H1 (cell line): Measurements from ENCODE around the gene C19orf12. TPM values are rescaled to one million over a fixed set of nuclear protein-coding genes. Genes with fewer than 3 reads are reported as not detected.

Experiments
- CHD7 ChIP-seq: fragments of 300-600 bp; sonication (generic); IDR thresholded peaks from 2 replicates; pipeline ENCODE4 v1.7.1; 2012; ENCODE audit warnings: low read length, moderate library complexity, mild to moderate bottlenecking, inconsistent platforms; ENCODE audit not compliant: insufficient replicate concordance
- GTF2F1 ChIP-seq: IDR thresholded peaks from 2 replicates; pipeline ENCODE4 v1.6.1; 2012; ENCODE audit warnings: low read depth, low read length, improper control_type of control experiment, borderline replicate concordance
- POLR2AphosphoS5 ChIP-seq: IDR thresholded peaks from 2 replicates; pipeline ENCODE4 v1.6.1; 2011; ENCODE audit warnings: low read depth, low read length
- SP2 ChIP-seq: IDR thresholded peaks from 2 replicates; pipeline ENCODE4 v1.6.1; 2012; ENCODE audit warnings: mild to moderate bottlenecking, low read length, inconsistent platforms
- polyA plus RNA-seq, 7 experiments: library from polyadenylated mRNA; depleted of rRNA in 3 of 7; stranded (reverse) in 5 of 7; unstranded in 2 of 7; fragments of >200 nt in 5 of 7; fragments of 200-250 nt in 2 of 7; gene quantifications; 1 replicate in 5 of 7; 2 replicates in 1 of 7; 4 replicates in 1 of 7; pipeline versions ENCODE4 v1.2.1 to v1.2.3, GENCODE V29; 2011 to 2013; ENCODE audit warnings: missing spikeins in 2 of 7, mixed read lengths in 2 of 7
- total RNA-seq: library from RNA; stranded (reverse); fragmentation: NEBNext Ultra II Directional; extraction: Animal tissue kit (Norgen Biotek cat#: 25700); gene quantifications from 2 replicates; pipeline ENCODE4 v1.2.1, GENCODE V29; 2021

Gene C19orf12
- total and polyA plus RNA-seq, 2 of the 8 experiments (the other 6 are each of a cell fraction or from before 2014, with no cell fraction given) = 10.7 to 11.9 TPM

- no peak for TF ChIP-seq CHD7
- no peak for TF ChIP-seq SP2
- no peak for TF ChIP-seq GTF2F1
- no peak for TF ChIP-seq POLR2AphosphoS5
Observed at GRCh38 chr19:29717051-29717450, 2.0 kb upstream of the C19orf12 start (continued).
